ENCODE results near the gene TMEM119. TPM values are rescaled to one million over a fixed set of nuclear protein-coding genes. Genes with fewer than 3 reads are reported as not detected.

Gene TMEM119
- total and polyA plus RNA-seq, 10 of the 15 experiments (the other 5 are each of a cell fraction or from before 2014, with no cell fraction given) = 0.11 to 0.44 (median 0.19) TPM; not detected in 5

DNA sequence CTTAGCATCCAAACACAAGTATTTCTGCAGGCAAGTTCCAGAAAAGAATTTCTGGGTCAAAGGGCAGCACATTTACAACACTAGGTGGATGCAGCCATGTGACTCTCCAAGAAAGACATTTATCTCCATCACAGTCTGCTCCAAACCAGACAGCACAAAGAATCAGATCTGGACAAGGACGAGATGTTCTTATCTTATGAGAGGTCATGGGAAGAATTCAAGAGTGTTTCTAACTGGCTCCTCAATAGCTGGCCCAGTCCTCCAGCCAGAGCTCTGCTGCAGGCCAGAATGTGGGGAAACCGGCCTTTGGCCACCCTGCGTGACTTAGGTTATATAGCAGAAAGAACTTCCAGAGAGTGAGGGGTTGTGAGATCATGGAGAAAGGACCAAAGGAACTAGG is 17.4 kb downstream of the TMEM119 start:
- H3K9ac ChIP-seq (ENCODE audit: control insufficient read depth, insufficient read depth, low read length) = no peak overlapping the region
- H3K9me3 ChIP-seq (replicated peaks; ENCODE audit: control insufficient read depth, insufficient read depth, low read length) = no peaks in the 10 kb centered on the region; the same call in 2 of the 3 replicates
- H3K4me2 ChIP-seq (ENCODE audit: control insufficient read depth, insufficient read depth) = no peak overlapping the region
- H3K36me3 ChIP-seq (ENCODE audit: control insufficient read depth in 2 of 2, insufficient read depth in 2 of 2, low read length in 1 of 2) = no peaks in the 10 kb centered on the region
- TF ChIP-seq, protein P1, sequence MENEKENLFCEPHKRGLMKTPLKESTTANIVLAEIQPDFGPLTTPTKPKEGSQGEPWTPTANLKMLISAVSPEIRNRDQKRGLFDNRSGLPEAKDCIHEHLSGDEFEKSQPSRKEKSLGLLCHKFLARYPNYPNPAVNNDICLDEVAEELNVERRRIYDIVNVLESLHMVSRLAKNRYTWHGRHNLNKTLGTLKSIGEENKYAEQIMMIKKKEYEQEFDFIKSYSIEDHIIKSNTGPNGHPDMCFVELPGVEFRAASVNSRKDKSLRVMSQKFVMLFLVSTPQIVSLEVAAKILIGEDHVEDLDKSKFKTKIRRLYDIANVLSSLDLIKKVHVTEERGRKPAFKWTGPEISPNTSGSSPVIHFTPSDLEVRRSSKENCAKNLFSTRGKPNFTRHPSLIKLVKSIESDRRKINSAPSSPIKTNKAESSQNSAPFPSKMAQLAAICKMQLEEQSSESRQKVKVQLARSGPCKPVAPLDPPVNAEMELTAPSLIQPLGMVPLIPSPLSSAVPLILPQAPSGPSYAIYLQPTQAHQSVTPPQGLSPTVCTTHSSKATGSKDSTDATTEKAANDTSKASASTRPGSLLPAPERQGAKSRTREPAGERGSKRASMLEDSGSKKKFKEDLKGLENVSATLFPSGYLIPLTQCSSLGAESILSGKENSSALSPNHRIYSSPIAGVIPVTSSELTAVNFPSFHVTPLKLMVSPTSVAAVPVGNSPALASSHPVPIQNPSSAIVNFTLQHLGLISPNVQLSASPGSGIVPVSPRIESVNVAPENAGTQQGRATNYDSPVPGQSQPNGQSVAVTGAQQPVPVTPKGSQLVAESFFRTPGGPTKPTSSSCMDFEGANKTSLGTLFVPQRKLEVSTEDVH (IDR thresholded peaks at IDR 0.05; ENCODE audit: low read depth, partially characterized antibody) = no peak
- no peak for TF ChIP-seq IKZF2 (IDR thresholded peaks at IDR 0.05)
- intact Hi-C loops (cut with micrococcal nuclease; ENCODE audit: unreplicated experiment) (no loop called here), in situ Hi-C loops (cut with MboI) (no loop called here)
- H3K27me3 ChIP-seq (replicated peaks in 1 of 2; ENCODE audit: control insufficient read depth in 2 of 2, insufficient read depth in 2 of 2, low read length in 1 of 2) = no peaks in the 10 kb centered on the region
- RAD21 ChIA-PET (ENCODE audit: unreplicated experiment) = no interaction called here
- WGBS (ENCODE audit: insufficient coverage, insufficient replicate concordance, low lambda C conversion rate, missing lambda C conversion rate) = 85% methylated on average over 3 of the region's 3 CpGs
- H3K27ac ChIP-seq (ENCODE audit: control insufficient read depth, insufficient read depth) = no peak overlapping the region
- H3K4me3 ChIP-seq = no peak overlapping the region
- ATAC-seq = no peak
- SMC1A ChIA-PET (ENCODE audit: uncharacterized antibody, unreplicated experiment) = interaction anchor here (0.9 kb wide), 1 partner anchor 37 kb away, joined by 3 read pairs; no protein-coding TSS in a partner anchor
- POLR2A ChIA-PET = no interaction called here
- no TSS peak for BruUV-seq (replicated peaks)
- H3K4me1 ChIP-seq (ENCODE audit: control insufficient read depth, insufficient read depth, low read length) = peaks cover 10% of the 10 kb centered on the region
- no peaks in the 10 kb centered on the region for H4K20me1 ChIP-seq (ENCODE audit: control insufficient read depth, insufficient read depth)
- CTCF ChIA-PET = interaction anchor here (1.6 kb wide), 1 partner anchor 37 kb away, joined by 6 read pairs; no protein-coding TSS in a partner anchor
- H2AFZ ChIP-seq (ENCODE audit: control insufficient read depth, low read depth, low read length) = no peak overlapping the region
- no peaks in the 10 kb centered on the region for H3K79me2 ChIP-seq (ENCODE audit: control insufficient read depth, insufficient read depth, low read length)
- no peak for DNase-seq (ENCODE audit: low read depth, low spot score)
- FAIRE-seq = no peak

DNA sequence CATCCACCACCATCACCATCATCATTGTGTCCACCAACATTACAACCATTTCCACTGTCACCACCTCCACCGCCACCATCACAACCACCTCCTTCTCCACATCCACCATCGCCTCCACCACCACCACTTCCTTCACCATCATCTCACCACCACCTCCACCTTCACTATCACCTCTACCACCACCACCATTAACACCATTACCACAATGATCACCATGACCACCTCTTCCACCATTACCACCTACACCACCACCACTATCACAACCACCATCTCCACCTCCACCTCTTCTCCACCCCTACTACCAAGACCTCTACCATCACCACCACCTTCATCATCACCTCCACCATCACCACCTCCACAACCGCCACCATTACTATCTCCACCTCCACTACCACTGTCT is 19.1 kb downstream of the TMEM119 start:
- TF ChIP-seq KLF5 (IDR thresholded peaks at IDR 0.05; ENCODE audit: partially characterized antibody) (no peak), HDAC6 (IDR thresholded peaks at IDR 0.05; ENCODE audit: unreplicated experiment) (no peak), HDGF (IDR thresholded peaks at IDR 0.05) (peak; percentile 61; the same call in 1 of the 2 replicates), SMAD1 (IDR thresholded peaks at IDR 0.05; ENCODE audit: low read depth, partially characterized antibody) (no peak), RUNX3 (IDR thresholded peaks at IDR 0.05; ENCODE audit: low read length) (no peak), SREBF2 (IDR thresholded peaks at IDR 0.05; ENCODE audit: low read length) (no peak), MTA2 (IDR thresholded peaks at IDR 0.05; ENCODE audit: low read depth) (no peak), GATAD2B (conservative IDR thresholded peaks at IDR 0.05; ENCODE audit: low read depth) (no peak)
- TF ChIP-seq, protein P2, sequence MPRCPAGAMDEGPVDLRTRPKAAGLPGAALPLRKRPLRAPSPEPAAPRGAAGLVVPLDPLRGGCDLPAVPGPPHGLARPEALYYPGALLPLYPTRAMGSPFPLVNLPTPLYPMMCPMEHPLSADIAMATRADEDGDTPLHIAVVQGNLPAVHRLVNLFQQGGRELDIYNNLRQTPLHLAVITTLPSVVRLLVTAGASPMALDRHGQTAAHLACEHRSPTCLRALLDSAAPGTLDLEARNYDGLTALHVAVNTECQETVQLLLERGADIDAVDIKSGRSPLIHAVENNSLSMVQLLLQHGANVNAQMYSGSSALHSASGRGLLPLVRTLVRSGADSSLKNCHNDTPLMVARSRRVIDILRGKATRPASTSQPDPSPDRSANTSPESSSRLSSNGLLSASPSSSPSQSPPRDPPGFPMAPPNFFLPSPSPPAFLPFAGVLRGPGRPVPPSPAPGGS (IDR thresholded peaks at IDR 0.05; ENCODE audit: borderline replicate concordance, insufficient read depth, low read depth, low read length, poor library complexity, severe bottlenecking) = no peak
- TF ChIP-seq, protein P3, sequence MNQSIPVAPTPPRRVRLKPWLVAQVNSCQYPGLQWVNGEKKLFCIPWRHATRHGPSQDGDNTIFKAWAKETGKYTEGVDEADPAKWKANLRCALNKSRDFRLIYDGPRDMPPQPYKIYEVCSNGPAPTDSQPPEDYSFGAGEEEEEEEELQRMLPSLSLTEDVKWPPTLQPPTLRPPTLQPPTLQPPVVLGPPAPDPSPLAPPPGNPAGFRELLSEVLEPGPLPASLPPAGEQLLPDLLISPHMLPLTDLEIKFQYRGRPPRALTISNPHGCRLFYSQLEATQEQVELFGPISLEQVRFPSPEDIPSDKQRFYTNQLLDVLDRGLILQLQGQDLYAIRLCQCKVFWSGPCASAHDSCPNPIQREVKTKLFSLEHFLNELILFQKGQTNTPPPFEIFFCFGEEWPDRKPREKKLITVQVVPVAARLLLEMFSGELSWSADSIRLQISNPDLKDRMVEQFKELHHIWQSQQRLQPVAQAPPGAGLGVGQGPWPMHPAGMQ (IDR thresholded peaks at IDR 0.05; ENCODE audit: borderline replicate concordance) = 0 out of 2 replicates have a peak, but pooled peaks have one; percentile 6
- in situ Hi-C loops (cut with MboI) = no loop called here
- ATAC-seq (no peak), FAIRE-seq (no peak), DNase-seq (ENCODE audit: low read depth, low spot score) (no peak)
- no peaks in the 10 kb centered on the region for H3K79me2 ChIP-seq (ENCODE audit: control insufficient read depth, insufficient read depth, low read length)
- no peak overlapping the region for H2AFZ ChIP-seq (ENCODE audit: control insufficient read depth, low read depth, low read length)
- H3K9ac ChIP-seq (ENCODE audit: control insufficient read depth, insufficient read depth, low read length) = no peak overlapping the region
- no TSS peak for BruUV-seq (replicated peaks)
- no peak overlapping the region for H3K4me2 ChIP-seq (ENCODE audit: control insufficient read depth, insufficient read depth)
- ChIA-PET RAD21 (ENCODE audit: unreplicated experiment) (interaction anchor here (2.1 kb wide), 1 partner anchor 10 kb away, joined by 9 read pairs; no protein-coding TSS in a partner anchor), CTCF (interaction anchor here (2.0 to 21.5 kb wide), 2 partner anchors 13 to 37 kb away, joined by 7 to 866 read pairs; no protein-coding TSS in a partner anchor), POLR2A (no interaction called here), SMC1A (ENCODE audit: uncharacterized antibody, unreplicated experiment) (interaction anchor here (0.9 to 26.5 kb wide), 2 partner anchors 16 to 39 kb away, joined by 5 to 718 read pairs; no protein-coding TSS in a partner anchor)
- H3K36me3 ChIP-seq (ENCODE audit: control insufficient read depth in 2 of 2, insufficient read depth in 2 of 2, low read length in 1 of 2) = no peaks in the 10 kb centered on the region
- H4K20me1 ChIP-seq (ENCODE audit: control insufficient read depth, insufficient read depth) = no peaks in the 10 kb centered on the region
- no peak overlapping the region for H3K4me3 ChIP-seq
- WGBS (ENCODE audit: insufficient coverage, insufficient replicate concordance, low lambda C conversion rate, missing lambda C conversion rate) = 100% methylated on average over 3 of the region's 3 CpGs
- H3K9me3 ChIP-seq (replicated peaks; ENCODE audit: control insufficient read depth, insufficient read depth, low read length) = no peaks in the 10 kb centered on the region; the same call in 2 of the 3 replicates
- H3K27me3 ChIP-seq (replicated peaks in 1 of 2; ENCODE audit: control insufficient read depth in 2 of 2, insufficient read depth in 2 of 2, low read length in 1 of 2) = no peaks in the 10 kb centered on the region
- no peak overlapping the region for H3K27ac ChIP-seq (ENCODE audit: control insufficient read depth, insufficient read depth)
- intact Hi-C loops (cut with micrococcal nuclease; ENCODE audit: unreplicated experiment) = no loop called here
- H3K4me1 ChIP-seq (ENCODE audit: control insufficient read depth, insufficient read depth, low read length) = peaks cover 25% of the 10 kb centered on the region

All from GM12878 (cell line).